ENCODE results near the gene RASGRP3.
A peak's percentile ranks its signal among the peaks of the same experiment; 100 is the strongest.
"Not testable (repeated sequence)": the region's sequence is repeated elsewhere in the genome, so short reads cannot be mapped to it uniquely, and the experiment has no call there.

The RASGRP3 gene

DNA sequence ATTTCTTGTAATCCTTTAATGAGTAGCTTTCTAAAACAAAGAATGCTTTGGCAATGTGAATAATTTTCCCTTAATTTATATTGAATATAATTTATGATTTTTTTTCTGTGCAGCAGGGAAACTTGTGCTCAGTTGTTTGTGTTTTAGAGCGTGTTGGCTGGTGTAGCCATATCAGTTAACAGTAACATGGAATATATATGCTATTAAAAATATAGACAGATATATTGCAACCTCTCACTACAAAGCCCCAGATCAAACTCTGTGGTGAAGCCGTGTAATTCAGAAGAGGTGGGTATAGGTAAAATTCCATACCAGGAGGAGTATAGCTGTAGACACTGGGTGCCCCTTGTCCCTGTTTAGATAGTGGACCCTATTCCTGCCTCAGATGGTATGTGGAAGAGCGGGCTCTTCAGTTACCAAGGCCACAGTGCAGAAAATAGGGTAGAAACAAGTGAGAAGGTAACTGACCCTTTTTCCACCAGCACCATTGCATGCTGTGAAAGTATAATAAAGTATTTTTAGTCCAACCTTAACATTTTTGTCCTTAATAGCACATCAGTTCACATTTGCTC, 18.1 kb upstream of the RASGRP3 start:
- no peak for DNase-seq

DNA sequence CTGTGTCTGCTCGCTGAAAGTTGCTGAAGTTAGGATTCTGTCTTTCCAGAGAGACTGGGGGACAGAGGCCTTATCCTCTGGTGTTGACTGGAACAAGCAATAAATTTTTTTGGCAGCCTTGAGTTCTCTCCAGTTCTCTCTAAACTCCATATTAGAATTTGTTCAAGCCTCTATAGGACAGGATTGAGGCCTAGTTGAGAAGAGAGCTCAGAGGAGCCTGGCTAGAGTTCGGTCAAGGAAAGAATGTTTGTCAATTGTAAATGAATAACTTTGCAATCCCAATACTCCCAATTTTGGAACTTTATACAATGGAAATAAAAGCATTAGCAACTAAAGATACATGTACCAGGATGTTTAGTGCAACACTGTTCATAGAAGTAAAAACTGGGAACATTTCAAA, 16.7 kb upstream of the RASGRP3 start:
- DNase-seq, result no peak

DNA sequence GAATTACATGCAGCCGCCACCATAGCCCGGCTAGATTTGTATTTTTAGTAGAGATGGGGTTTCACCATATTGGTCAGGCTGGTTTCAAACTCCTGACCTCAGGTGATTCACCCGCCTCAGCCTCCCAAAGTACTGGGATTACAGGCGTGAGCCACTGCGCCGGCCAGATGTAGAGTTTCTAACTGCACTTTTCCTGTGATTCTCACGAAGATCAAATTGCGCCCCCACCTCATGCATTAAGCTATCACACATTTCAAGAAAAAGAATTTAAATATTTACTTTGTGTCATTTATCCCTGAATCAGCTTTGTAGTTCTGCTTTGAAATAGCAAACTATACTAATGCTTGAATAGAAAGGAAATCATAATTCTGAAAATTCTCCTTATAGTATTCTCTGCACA, 13.9 kb upstream of the RASGRP3 start:
- DNase-seq, result not testable (repeated sequence)

DNA sequence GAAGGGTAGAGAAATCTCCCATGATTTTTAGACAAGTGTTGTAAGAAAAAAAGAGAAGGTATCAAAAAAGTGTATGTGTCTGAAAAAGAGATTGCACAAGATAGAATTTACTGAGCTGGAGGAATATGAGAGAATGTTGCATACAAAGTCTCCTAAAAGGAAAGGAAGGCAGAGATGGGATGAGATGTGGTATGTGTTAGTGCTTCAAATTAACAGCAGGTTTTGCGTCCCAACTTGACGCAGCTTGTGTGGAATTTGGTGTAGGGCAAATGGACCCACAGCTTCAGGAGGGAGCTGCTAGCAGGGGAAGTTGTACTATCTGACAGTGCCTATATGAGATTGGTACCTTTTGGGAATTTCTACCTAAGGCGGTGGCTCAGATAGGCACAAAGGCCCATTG, 9.0 kb upstream of the RASGRP3 start:
- no peak for DNase-seq

DNA sequence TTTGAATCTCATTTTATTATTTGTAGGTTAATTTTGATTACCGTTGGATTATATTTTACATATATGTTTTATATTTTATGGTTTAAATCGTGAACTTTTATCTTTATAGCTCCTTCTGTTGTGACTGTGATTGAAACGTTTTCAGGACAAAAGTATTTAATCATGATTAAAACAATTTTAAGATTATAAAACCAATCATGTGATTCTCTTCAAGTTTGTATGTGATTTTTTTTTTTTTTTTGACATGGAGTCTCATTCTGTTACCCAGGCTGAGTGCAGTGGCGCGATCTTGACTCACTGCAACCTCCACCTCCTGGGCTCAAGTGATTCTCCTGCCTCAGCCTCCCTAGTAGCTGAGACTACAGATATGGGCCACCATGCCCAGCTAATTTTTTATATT, 7.2 kb upstream of the RASGRP3 start:
- DNase-seq, result no peak

DNA sequence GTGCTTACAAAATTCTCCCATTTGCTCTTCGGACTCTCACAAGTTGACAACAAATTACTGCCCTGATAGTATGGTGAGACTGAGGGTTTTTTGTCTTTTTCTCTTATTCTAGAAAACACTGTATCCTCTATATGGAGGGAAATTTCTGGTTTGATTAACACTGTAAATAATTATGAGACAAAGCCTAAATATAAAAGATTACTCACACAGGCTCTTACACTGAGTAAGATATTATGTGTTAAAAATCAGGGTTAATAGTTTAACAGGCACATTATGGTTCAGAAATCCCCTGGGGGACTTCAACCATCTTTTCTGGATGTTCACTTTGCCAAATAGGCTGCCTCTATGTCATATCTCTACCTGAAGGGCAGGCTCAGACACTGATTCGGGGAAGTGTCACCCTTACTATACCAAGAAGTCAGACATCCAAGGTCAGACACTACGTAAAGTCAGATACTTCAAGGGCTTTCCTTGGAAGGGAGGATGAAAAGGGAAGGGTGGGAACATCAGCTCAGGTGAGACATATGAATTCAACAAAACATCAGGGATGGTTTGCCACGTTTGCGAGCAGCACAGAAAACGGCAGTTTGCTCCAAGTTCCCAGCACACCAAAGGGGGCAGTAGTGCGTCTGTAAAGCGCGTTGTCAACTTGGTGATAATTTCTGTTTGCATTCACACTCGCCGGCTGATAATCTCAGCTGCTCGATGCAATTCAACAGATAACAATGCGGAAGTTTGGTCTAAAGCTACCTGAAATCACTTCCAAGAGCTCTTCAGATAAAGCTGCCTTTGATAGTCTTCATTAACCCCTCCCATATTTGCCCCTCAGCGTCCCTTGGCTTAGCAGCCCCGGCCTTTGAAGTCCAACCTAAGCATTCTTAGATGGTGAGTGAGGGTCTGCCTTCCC, 972 bp upstream of the RASGRP3 start:
- DNase-seq, result peak; percentile 31

DNA sequence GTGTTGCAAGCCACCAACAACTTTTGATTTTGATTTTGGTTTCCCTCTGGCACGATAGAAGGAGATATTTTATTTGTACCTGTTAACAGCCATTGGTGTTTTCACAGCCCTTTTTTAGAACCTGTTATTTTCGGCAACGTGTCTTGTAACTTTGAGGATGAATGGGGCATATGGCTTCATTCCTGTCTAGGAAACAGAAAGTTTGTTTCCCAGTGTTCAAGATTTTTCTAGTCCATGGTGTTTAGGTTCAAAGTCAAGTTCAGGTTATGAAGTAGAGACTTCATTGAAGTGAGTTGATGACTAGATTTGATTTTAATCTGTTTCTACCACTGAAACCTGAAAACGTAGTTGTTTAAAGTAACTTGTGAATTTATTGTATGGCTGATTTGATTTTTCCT, 343 bp downstream of the RASGRP3 start:
- no peak for DNase-seq

DNA sequence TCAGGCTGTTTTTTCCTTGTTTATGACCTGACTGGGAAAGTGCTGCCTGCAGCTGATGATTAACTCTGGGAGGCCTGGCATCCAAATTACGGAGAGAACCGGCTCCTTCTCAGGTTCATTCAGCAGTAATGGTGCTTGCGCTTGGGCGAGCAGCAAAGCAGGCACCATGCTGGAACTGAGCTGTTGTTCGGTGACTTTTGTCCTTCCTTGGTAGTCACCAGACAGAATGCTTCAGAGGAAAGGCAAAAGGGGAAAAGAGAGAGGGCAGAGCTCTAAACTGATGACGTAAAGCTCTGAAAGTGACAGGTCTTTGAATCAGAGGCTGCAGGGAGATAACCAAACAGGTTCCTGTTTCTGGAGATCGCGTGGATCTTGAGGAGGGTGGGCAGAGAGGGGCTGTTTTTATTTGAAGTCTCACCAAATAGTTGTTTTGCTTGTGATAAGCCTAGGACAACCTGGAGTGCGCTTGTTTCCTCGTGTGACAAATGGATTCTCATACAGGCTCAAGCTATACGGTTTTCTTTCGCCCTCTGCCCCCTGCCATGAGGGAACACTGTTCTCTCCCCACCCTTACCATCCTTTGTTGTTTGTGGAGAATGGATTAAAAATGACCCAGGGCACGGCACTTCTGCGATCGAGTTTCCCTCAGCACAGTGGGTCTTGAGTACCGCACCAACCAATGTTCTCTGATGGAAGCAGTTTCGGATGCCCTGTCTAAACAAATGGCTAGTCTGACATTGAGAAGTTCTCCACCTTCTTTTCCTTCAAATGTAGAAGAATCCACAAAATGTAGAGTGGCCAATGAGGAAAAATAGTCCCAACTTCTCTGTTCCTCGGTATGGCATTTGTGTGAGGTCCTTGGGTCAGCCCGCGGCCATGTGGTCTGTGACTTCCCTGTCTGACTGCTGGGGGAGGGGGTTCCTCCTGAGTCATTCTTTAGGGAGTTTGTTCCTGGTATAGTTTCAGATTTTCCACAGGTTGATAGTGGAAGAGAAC, 1.3 kb downstream of the RASGRP3 start:
- no peak for DNase-seq

DNA sequence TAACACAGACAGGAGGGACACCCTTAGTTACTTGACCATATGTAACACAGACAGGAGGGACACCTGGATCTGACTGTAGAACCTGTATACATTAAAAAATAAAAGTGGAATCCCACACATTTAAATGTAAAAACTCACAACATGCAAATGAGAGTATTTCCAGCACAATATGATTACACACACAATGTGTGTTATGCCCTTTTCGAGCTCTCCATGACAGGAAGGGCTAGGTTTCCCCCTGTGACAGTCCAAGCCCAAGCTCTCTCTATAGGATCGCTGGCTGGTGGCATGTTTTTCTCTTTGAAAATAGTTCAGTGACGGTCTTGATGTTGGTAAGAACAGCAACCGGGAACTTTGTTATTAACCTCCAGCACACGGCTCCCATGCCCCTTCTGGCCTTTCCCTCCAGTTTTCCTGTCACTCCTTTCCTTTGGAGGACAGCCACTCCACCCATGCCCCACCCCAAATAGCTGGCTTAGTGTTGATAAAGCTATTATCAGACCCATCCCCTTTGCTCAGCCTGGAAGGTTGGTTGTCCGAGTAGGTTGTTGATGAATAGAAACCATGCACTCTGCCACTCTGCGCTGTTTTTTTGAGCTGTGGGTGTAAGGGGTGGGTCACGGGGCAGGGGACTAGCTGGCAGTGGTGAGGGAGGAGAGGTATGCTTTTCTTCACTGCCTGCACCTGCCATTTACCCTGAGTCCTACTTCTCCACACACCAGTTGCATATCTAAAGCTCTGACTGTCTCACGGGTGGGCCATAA, 2.7 kb downstream of the RASGRP3 start:
- DNase-seq, result no peak

DNA sequence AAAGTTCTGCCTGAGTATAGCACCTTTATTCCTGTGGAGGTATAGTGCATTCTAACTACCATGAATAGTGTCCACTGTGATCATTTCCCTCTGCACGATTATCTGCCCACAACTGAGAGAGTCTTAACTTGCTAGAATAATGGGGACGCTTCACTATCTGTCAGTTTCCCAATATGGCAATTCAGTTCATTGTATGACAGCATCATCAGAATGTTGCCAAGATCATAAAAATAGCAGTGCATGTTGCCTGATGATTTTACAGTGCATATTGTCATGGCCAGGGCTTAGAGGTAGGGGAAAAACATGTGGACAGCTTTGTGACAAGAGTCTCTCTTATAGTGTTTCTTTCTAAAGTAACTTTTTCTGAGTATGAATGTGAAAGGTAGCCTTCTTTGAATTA, 6.1 kb downstream of the RASGRP3 start:
- no peak for DNase-seq

DNA sequence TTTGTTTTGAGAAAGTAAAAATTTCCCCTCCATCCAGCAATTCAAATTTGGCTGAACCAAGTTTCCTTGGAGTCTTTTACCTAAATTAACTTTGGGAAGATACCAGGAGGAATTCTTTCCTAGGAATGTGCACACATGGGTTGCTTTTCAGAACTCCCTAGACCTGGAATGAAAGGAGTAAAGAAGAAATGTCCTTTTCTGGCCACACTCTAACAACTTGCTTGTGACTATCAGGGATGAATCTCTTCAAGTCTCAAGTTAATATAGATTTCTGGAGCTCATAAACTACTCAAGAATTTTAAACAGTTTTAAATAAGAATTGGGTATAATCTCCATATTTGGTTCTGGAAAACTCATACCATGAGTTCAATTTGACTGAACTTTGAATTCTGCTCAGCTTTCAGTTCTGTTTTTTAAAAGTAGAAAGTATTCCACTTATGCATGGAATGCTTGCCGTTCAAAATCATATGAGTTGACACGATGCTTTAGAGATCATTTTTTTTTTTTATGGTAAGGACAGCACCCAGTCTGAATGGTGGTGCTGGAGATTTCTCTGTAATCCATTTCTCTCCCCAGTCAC, 7.7 kb downstream of the RASGRP3 start:
- no peak for DNase-seq

DNA sequence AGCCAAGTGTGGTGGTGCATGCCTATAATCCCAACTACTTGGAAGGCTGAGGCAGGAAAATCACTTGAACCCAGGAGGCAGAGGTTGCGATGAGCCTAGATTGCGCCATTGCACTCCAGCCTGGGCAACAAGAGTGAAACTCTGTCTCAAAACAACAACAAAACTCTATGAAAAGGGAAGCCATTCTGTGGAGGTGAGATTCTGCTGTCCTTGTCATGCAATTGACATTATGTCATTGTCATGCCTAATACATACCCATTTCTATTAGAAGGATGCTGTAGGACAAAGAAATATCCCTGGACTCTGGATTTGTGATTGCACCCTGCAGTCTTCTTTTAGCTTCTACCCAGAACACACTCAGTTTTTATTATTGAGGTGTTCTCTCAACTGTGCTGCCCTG, 8.6 kb downstream of the RASGRP3 start:
- no peak for DNase-seq

DNA sequence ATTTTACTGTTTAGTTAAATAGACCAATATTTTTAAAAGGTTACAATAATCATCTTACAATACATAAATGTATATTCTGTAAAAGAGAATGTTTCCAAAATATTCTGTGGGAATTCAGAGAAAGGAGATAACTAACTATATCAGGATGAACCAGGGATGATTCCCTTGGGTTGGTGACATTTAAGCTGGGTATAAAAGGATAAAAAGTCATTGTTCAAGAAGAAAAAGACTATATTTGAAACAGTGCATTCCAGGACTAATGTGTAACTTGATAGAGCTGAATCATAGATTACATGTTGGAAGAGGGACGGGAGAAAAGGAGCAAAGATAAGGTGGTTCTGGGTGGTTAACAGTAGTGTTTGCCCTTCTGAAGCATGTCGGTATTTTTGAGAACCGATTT, 10.1 kb downstream of the RASGRP3 start:
- DNase-seq, result no peak

DNA sequence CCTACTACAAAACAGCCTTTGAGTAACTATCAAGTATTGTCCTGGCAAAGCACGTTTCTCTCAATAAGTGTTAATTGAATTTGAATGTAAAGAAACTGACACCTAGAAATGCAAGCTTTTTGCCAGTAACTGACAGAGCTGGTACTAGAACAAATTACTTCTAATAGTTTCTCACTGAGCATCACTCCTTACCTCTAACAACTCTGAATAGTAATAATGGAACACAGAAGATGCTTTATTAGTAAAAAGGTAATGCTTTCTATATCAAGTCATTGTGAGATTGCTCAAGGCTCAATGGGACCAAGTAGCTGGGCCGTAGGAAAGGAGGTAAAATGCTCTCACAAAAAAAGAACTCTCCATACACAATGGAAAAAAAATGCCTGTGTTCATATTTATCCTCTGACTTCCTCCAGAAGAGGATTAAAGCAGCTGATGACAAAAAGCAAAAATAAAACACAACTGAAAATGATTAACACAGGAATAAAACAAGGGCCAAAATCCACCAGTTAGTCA, 11.8 kb downstream of the RASGRP3 start:
- DNase-seq, result no peak

DNA sequence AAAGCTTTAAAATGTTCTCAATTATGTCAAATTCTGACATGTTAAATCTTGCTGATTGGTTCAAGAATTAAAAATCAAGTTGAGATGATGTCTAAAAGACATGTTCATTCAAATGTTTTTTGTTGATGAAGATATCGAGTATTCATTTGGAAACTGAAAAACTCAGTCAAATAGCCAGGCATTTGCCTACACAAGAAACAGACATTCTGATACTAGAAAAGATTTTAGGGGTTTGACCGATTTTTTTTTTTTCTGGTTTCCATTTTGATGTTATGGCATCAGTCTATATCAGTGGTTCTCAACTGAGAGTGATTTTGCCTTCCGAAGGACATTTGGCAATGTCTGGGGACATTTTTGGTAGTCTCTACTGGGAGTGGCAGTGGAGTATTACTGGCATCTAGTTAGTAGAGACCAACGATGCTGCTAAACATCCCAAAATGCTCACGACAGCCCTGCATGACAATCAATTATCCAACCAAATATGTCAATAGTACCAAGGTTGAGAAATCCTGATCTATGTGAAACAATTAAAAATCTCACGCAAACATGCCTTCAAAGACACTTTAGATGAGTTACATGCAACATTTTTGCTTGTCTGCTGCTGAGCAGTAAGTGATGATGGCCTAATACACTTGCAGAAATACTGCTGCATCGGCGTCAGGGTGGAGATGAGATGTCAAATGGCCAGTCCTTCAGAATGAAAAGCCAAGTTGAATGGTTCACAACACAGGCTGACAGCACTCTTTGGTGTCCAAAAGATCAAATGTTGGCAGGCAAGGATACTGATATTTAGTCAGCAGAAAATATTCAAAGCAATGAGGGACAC, 12.5 kb downstream of the RASGRP3 start:
- no peak for DNase-seq

DNA sequence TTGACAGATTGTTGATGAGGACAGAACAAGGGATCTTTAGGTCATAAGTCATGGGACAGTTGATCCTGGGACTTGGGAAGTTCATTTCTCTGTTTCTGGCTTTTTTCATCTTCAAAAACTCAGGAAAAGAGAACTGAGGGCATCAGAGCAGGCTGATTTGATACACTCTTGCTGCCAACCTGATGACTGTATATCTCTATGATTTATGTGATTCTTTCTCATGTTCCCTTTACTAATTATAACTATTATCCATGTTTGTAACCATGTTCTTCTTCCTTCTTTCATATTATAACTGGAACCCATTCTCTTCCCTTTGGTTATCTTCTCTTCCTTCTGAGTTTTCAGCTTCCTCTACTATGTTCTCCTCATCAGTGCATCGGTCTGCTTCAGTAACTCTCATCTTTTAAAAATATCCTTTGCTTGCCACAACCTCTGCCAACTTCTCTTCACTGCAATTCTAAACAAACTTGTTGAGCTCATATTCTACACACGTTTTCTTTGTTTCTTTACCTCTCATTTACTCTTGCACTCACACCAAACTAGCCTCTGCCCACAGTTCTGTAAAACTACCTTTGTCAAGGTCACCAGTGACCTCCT, 13.5 kb downstream of the RASGRP3 start:
- no peak for DNase-seq

DNA sequence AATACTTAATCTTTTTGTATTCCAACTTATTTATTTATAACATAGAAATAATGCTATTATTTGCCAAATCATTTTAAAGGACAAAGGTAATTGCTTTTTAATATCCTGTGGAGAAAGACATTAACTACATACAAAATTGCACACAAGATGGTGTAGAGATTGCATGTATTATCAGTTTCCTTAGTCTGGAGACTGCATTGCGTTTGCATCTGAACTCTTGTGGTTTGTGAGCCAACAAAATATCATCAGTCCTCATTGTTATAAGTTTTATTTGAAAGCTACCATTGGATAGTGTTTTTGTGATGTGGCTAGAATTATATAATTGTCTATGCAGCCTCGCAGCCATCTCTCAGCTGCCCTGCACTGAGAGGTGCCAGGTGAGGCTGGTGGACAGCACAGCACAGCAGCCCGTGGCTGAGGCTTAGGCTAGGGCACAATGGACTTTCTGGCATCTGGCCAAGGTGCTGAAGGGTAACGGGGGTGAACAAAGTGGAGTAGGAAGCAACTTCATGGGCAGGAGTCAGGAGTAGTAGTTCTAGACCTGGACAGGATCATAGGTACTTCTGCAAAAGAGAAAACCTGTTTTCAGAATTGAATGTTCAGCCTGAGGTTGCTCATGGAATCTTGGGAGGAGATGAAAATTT, 15.1 kb downstream of the RASGRP3 start:
- no peak for DNase-seq

DNA sequence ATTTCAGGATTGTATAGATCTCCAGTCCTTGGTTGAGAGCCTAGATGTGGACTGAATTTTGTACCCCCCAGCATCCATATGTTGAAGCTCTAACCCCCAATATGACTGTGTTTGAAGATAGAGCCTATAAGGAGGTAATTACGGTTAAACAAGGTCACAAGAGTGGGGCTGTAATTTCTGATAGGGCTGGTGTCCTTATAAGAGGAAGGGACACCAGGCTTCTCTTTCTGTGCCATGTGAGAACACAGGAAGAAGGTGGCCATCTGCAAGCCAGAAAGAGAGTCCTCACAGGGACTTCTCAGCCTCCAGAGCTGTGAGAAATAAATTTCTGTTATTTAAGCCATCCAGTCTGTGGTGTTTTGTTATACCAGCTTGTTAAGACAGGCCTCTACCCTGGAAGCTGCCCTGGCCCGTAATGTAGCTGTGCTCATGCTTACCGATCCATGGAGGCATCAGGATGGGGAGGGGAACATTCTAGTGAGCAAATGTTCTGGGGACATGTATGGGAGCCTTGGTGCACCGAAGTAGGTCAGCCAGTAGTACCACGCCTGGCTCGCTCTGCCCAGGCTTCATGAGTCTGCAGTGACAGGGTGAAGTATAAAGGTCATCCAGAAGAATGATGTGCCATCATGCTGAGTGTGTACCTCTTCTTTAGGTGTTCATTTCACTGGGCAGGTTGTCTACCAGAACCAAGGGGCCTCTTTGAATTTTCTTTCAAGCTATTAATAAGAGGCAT, 16.1 kb downstream of the RASGRP3 start:
- no peak for DNase-seq

DNA sequence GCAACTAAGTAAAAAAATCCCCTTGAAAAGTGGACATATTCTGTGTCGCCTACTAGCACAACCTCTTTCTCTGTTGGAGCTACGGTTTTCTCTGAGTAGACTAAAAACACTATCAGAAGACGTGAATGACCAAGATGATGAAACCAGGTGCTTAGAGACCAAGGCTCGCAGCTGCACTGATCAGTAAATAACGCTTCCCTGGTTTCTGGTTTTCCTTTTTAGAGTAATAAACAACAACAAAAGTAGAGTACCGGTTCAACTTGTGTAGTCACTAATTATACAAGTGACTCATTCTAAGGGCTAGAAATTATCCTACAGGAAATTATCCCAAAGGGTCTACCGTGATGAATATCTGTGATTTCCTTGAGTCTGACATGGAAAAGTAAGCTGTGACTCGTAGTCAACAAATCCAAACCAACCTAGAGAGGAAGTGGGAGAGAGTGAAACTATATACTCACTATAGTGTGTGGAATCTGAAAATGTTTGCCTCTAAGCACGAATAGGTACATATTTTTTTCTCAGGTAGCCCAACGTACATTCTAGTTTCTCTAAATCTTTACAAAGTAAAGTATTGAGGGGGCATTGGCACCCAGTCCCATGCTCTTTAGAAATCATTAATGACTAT, 17.8 kb downstream of the RASGRP3 start:
- DNase-seq, result no peak

All from NCI-H524 treated with DMSO at 0.1 percent for 48 hours (cell line).